NT2/D1 (cell line): ENCODE measurements around the gene KLHL26.

Experiments
- SUZ12 ChIP-seq: IDR thresholded peaks from 2 replicates; pipeline ENCODE4 v1.6.1; 2011; ENCODE audit not compliant: insufficient read length, insufficient read depth; ENCODE audit errors: extremely low read depth
- YY1 ChIP-seq: IDR thresholded peaks from 2 replicates; pipeline ENCODE4 v1.6.1; 2011; ENCODE audit not compliant: insufficient read length, insufficient read depth
- ZNF274 ChIP-seq: IDR thresholded peaks from 2 replicates; pipeline ENCODE4 v1.6.1; 2011; ENCODE audit warnings: mild to moderate bottlenecking, low read depth, low read length

GRCh38 chr19:18636969-18637629, at the start of gene KLHL26:
- TF ChIP-seq YY1: no peak
- TF ChIP-seq SUZ12: no peak
- TF ChIP-seq ZNF274: no peak
